A673 (cell line): ENCODE results near the gene RASAL2. TPM values are rescaled to one million over a fixed set of nuclear protein-coding genes. Genes with fewer than 3 reads are reported as not detected.
A peak's percentile ranks its signal among the peaks of the same experiment; 100 is the strongest.
"Not testable (repeated sequence)": the region's sequence is repeated elsewhere in the genome, so short reads cannot be mapped to it uniquely, and the experiment has no call there.

Experiments used
- BruUV-seq: library from RNA; stranded (reverse); fragments of 400-500 nt; replicated peaks from 2 replicates; lab custom pipeline; 2021; lab: Mats Ljungman, UMichigan
- CTCF ChIA-PET: fragments of 300-600 bp; sonication (Branson Sonifier 250); formaldehyde crosslinking; loops from one replicate; lab custom pipeline; 2022; ENCODE audit warnings: antibody characterized with exemption; lab: Charles Lee
- POLR2A ChIA-PET: fragments of 300-600 bp; sonication (Branson Sonifier 250); formaldehyde crosslinking; loops from one replicate; lab custom pipeline; 2022; ENCODE audit warnings: antibody characterized with exemption; ENCODE audit not compliant: low non-redundant PET; lab: Charles Lee
- DNase-seq: peaks from one replicate; pipeline ENCODE4 v3.0.0-alpha.2; 2015; ENCODE audit warnings: low spot score
- H3K27ac ChIP-seq: fragments of 200-600 bp; sonication (generic); 2 replicates; pipeline ENCODE4 v1.5.1; 2016; ENCODE audit warnings: mixed run types, low read depth, mild to moderate bottlenecking, mixed read lengths, antibody characterized with exemption, low read length; ENCODE audit not compliant: poor library complexity, severe bottlenecking
- H3K27me3 ChIP-seq: fragments of 200-600 bp; sonication (generic); replicated peaks from 2 replicates; pipeline ENCODE4 v1.6.1; 2017; ENCODE audit warnings: mixed run types, low read depth, mild to moderate bottlenecking, mixed read lengths, antibody characterized with exemption, low read length; ENCODE audit not compliant: insufficient read depth, poor library complexity
- H3K36me3 ChIP-seq: fragments of 200-600 bp; sonication (generic); 2 replicates; pipeline ENCODE4 v1.6.1; 2016; ENCODE audit warnings: mixed run types, mild to moderate bottlenecking, mixed read lengths, antibody characterized with exemption, low read length; ENCODE audit not compliant: insufficient read depth, poor library complexity, severe bottlenecking
- H3K4me1 ChIP-seq: fragments of 200-600 bp; sonication (generic); 2 replicates; pipeline ENCODE4 v1.6.1; 2017; ENCODE audit warnings: mixed run types, mild to moderate bottlenecking, mixed read lengths, antibody characterized with exemption, low read length; ENCODE audit not compliant: insufficient read depth, poor library complexity, severe bottlenecking
- H3K4me3 ChIP-seq: fragments of 200-600 bp; sonication (generic); 2 replicates; pipeline ENCODE4 v1.5.1; 2016; ENCODE audit warnings: low read depth, mixed run types, mild to moderate bottlenecking, mixed read lengths, low read length; ENCODE audit not compliant: poor library complexity, severe bottlenecking
- H3K9me3 ChIP-seq: fragments of 200-600 bp; sonication (generic); 2 replicates; pipeline ENCODE4 v1.6.1; 2016; ENCODE audit warnings: mixed run types, low read depth, mild to moderate bottlenecking, mixed read lengths, antibody characterized with exemption, low read length; ENCODE audit not compliant: poor library complexity, severe bottlenecking
- EZH2 ChIP-seq: fragments of 200-600 bp; sonication (generic); IDR thresholded peaks from 2 replicates; pipeline ENCODE4 v1.6.1; 2017; ENCODE audit warnings: borderline replicate concordance, low read depth, mild to moderate bottlenecking, mixed read lengths, antibody characterized with exemption, low read length; ENCODE audit not compliant: poor library complexity, severe bottlenecking
- intact Hi-C: fragments of 100-400 bp; cut with micrococcal nuclease; formaldehyde crosslinking; loops from one replicate; pipeline ENCODE4 v1.10.0; 2022; ENCODE audit not compliant: unreplicated experiment
- total RNA-seq: library from RNA; stranded (reverse); gene quantifications from 2 replicates; pipeline ENCODE4 v1.2.3, GENCODE V29; 2021
- TF ChIP-seq, protein P1 (sequence below): fragments of 300-800, 200-600 bp; sonication (generic); conservative IDR thresholded peaks from 2 replicates; pipeline ENCODE4 v1.5.1; 2017; ENCODE audit warnings: low read depth, mild to moderate bottlenecking, antibody characterized with exemption, low read length, moderate library complexity, mixed read lengths

Gene RASAL2
- total RNA-seq, 1 experiment from 2014 or later = 8.3 TPM

DNA sequence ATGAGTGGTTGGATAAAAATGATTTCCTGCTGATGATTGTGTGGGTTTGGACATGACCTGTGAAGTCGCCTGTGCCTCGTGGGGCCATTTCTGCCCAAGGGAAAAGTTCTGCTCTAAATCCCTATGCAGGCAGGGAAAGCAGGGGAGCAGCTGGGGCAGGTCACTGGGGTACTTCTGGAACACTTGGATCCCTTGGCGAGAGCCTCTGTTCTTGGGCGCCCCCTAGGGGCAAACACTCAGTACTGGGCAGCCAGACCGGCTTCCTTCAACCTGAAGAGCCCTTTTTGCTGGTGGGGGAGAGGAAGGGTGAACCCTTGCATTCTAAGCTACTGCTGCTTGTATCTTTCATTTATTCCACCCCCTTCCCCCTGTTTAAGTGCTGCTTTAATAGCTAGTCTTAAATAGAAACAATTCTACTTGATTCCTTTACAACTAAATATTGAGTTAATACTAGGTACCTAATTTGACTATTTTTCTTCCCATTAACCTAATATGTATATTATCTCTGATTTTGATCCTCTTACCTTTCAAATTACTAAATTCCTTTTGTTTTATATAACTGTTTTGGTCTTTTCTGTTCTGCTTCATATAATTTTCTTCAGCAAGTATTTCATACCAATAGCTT, 407.9 kb downstream of the RASAL2 start:
- H3K4me3 ChIP-seq = no peak overlapping the region
- no peak for TF ChIP-seq EZH2
- TF ChIP-seq, protein P1, sequence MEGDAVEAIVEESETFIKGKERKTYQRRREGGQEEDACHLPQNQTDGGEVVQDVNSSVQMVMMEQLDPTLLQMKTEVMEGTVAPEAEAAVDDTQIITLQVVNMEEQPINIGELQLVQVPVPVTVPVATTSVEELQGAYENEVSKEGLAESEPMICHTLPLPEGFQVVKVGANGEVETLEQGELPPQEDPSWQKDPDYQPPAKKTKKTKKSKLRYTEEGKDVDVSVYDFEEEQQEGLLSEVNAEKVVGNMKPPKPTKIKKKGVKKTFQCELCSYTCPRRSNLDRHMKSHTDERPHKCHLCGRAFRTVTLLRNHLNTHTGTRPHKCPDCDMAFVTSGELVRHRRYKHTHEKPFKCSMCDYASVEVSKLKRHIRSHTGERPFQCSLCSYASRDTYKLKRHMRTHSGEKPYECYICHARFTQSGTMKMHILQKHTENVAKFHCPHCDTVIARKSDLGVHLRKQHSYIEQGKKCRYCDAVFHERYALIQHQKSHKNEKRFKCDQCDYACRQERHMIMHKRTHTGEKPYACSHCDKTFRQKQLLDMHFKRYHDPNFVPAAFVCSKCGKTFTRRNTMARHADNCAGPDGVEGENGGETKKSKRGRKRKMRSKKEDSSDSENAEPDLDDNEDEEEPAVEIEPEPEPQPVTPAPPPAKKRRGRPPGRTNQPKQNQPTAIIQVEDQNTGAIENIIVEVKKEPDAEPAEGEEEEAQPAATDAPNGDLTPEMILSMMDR = peak; percentile 91
- no peaks in the 10 kb centered on the region for H3K27me3 ChIP-seq
- no TSS peak for BruUV-seq
- H3K4me1 ChIP-seq = no peaks in the 10 kb centered on the region
- POLR2A ChIA-PET = no interaction called here
- no peaks in the 10 kb centered on the region for H3K36me3 ChIP-seq
- DNase-seq = peak; percentile 76
- H3K9me3 ChIP-seq = no peaks in the 10 kb centered on the region
- CTCF ChIA-PET = interaction anchor here (0.7 to 2.0 kb wide), 4 partner anchors 27 to 202 kb away, joined by 4 to 8 read pairs (median 6); no protein-coding TSS in a partner anchor
- intact Hi-C loops = loop anchor here (5.0 kb wide), 1 partner anchor 200 kb away; no protein-coding TSS in a partner anchor
- H3K27ac ChIP-seq = no peak overlapping the region

DNA sequence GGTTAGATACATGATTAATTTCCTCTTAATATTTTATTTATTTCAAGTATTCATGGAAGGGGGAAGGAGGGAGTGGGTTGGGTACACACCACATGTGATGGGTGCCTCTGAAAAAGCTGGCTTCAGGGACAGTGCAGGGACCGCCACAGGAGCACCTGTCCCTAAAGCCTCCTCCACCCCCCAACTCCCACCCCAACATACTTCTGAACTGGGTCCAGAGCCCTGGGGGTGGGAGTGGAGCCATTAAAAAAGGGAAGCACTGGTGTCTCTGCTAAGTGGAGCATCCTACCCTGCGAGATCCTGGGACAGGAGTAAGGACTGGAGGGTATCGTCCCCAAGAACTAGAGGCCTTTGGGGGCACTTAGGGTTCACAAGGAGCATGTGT, 408.4 kb downstream of the RASAL2 start:
- no TSS peak for BruUV-seq
- H3K4me1 ChIP-seq = no peaks in the 10 kb centered on the region
- H3K4me3 ChIP-seq = no peak overlapping the region
- H3K27ac ChIP-seq = no peak overlapping the region
- no peaks in the 10 kb centered on the region for H3K9me3 ChIP-seq
- H3K36me3 ChIP-seq = no peaks in the 10 kb centered on the region
- H3K27me3 ChIP-seq = no peaks in the 10 kb centered on the region
- ChIA-PET CTCF (interaction anchor here (0.7 to 1.5 kb wide), 2 partner anchors 26 to 191 kb away, joined by 4 to 8 read pairs; no protein-coding TSS in a partner anchor), POLR2A (no interaction called here)
- intact Hi-C loops = loop anchor here (5.0 kb wide), 1 partner anchor 200 kb away; no protein-coding TSS in a partner anchor
- DNase-seq = no peak
- no peak for TF ChIP-seq EZH2
- TF ChIP-seq, protein P1 = no peak

DNA sequence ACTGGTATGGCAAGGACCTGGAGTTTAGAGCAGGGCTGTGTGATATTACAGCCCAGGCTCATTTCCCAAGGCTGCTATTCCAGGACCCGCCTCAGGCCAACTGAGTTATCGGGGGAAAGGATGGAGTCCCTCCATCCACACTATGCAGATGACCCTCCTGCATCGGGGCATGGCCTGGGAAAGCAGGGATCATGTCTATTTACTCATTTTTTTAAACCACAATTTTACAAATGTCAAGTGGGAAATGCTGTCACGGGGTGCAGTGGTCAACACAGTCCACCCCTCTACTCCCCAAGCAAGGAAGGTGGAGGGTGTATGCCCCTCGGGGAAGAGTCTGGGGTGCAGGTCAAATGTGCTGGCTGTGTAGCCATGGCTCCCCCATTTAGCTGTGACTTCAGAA, 409.0 kb downstream of the RASAL2 start:
- ChIA-PET CTCF (interaction anchor here (1.4 kb wide), 1 partner anchor 193 kb away, joined by 5 read pairs; no protein-coding TSS in a partner anchor), POLR2A (no interaction called here)
- TF ChIP-seq EZH2 = no peak
- TF ChIP-seq, protein P1 = no peak
- Histone ChIP-seq H3K9me3 (no peaks in the 10 kb centered on the region), H3K27me3 (no peaks in the 10 kb centered on the region), H3K4me1 (no peaks in the 10 kb centered on the region), H3K36me3 (no peaks in the 10 kb centered on the region), H3K4me3 (no peak overlapping the region), H3K27ac (no peak overlapping the region)
- no peak for DNase-seq
- intact Hi-C loops = loop anchor here (5.0 kb wide), 1 partner anchor 201 kb away; no protein-coding TSS in a partner anchor
- no TSS peak for BruUV-seq

DNA sequence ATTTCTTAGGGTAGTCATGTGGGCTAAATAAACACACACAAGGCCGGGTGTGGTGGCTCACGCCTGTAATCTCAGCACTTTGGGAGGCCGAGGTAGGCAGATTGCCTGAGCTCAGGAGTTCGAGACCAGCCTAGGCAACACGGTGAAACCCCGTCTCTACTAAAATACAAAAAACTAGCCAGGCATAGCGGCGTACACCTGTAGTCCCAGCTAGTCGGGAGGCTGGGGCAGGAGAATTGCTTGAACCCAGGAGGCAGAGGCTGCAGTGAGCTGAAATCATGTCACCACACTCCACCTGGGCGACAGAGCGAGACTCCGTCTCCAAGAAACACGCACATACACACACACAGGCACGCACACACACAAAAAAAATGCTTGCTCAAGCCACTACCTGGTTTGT, 409.4 kb downstream of the RASAL2 start:
- H3K4me1 ChIP-seq, BruUV-seq, H3K27me3 ChIP-seq, H3K4me3 ChIP-seq, POLR2A ChIA-PET, DNase-seq, H3K9me3 ChIP-seq, H3K36me3 ChIP-seq, H3K27ac ChIP-seq: not testable (repeated sequence)
- CTCF ChIA-PET = interaction anchor here (1.4 kb wide), 1 partner anchor 193 kb away, joined by 5 read pairs; no protein-coding TSS in a partner anchor
- intact Hi-C loops = loop anchor here (5.0 kb wide), 1 partner anchor 201 kb away; no protein-coding TSS in a partner anchor
